Suprapubic skin (tissue), 4 donors: ENCODE data around the gene PLCB1. TPM values are rescaled to one million over a fixed set of nuclear protein-coding genes. Genes with fewer than 3 reads are reported as not detected.
A peak's percentile ranks its signal among the peaks of the same experiment; 100 is the strongest.

ENCODE experiments used
- DNase-seq, 2 donors: peaks; one replicate each; pipeline ENCODE4 v3.0.0-alpha.2; 2019; ENCODE audit warnings: low spot score in 2 of 2
- H3K27ac ChIP-seq: fragments of 200-600 bp; sonication (generic); one replicate; pipeline ENCODE4 v1.5.1; 2019
- H3K27me3 ChIP-seq: fragments of 200-600 bp; sonication (generic); one replicate; pipeline ENCODE4 v1.5.1; 2019
- H3K36me3 ChIP-seq: fragments of 200-600 bp; sonication (generic); one replicate; pipeline ENCODE4 v1.5.1; 2019
- H3K4me1 ChIP-seq: fragments of 200-600 bp; sonication (generic); one replicate; pipeline ENCODE4 v1.5.1; 2019
- H3K4me3 ChIP-seq: fragments of 200-600 bp; sonication (generic); one replicate; pipeline ENCODE4 v1.5.1; 2019; ENCODE audit warnings: mild to moderate bottlenecking
- H3K9me3 ChIP-seq: fragments of 200-600 bp; sonication (generic); one replicate; pipeline ENCODE4 v1.5.1; 2019
- EP300 ChIP-seq: sonication (generic); formaldehyde crosslinking; IDR thresholded peaks from one replicate; pipeline ENCODE4 v1.6.1; 2017; ENCODE audit warnings: antibody characterized with exemption
- POLR2A ChIP-seq, 2 donors: fragments of 450-650 bp; IDR thresholded peaks; one replicate each; pipeline ENCODE4 v1.6.1; 2017; ENCODE audit warnings: antibody characterized with exemption in 2 of 2, mild to moderate bottlenecking in 2 of 2, moderate library complexity in 2 of 2
- POLR2AphosphoS5 ChIP-seq, 3 donors: sonication (generic); formaldehyde crosslinking; IDR thresholded peaks; one replicate each; pipeline ENCODE4 v1.6.1; 2017; ENCODE audit warnings: antibody characterized with exemption in 3 of 3
- WGBS: methylation state at CpG from one replicate; pipeline ENCODE4 v1.1.5; 2018; 5-methylcytosine and 5-hydroxymethylcytosine counted together
- total RNA-seq, 4 donors: library from RNA; depleted of rRNA; stranded (reverse); fragments of >200 nt; gene quantifications; one replicate each; pipeline ENCODE4 v1.1.0, GENCODE V29; 2016
- TF ChIP-seq, protein P1 (sequence below), 2 donors: fragments of 200-600 bp in 1 of 2; fragments of 450-650 bp in 1 of 2; sonication (generic) in 1 of 2; IDR thresholded peaks; one replicate each; pipeline ENCODE4 v1.5.1; 2016 to 2019; ENCODE audit warnings: antibody characterized with exemption in 2 of 2, mild to moderate bottlenecking in 1 of 2, moderate library complexity in 1 of 2

The PLCB1 gene
- total RNA-seq, 4 donors from 2014 or later, result 3.9 to 15.6 (median 6.7) TPM

- H3K4me3 ChIP-seq, result no peak overlapping the region
- peaks cover 13% of the 10 kb centered on the region for H3K4me1 ChIP-seq
- H3K27me3 ChIP-seq, result no peaks in the 10 kb centered on the region
- no peaks in the 10 kb centered on the region for H3K36me3 ChIP-seq
- no peak overlapping the region for H3K27ac ChIP-seq
- no peak for TF ChIP-seq EP300
- TF ChIP-seq POLR2AphosphoS5 (IDR thresholded peaks at IDR 0.05), result no peak
- TF ChIP-seq, protein P1, sequence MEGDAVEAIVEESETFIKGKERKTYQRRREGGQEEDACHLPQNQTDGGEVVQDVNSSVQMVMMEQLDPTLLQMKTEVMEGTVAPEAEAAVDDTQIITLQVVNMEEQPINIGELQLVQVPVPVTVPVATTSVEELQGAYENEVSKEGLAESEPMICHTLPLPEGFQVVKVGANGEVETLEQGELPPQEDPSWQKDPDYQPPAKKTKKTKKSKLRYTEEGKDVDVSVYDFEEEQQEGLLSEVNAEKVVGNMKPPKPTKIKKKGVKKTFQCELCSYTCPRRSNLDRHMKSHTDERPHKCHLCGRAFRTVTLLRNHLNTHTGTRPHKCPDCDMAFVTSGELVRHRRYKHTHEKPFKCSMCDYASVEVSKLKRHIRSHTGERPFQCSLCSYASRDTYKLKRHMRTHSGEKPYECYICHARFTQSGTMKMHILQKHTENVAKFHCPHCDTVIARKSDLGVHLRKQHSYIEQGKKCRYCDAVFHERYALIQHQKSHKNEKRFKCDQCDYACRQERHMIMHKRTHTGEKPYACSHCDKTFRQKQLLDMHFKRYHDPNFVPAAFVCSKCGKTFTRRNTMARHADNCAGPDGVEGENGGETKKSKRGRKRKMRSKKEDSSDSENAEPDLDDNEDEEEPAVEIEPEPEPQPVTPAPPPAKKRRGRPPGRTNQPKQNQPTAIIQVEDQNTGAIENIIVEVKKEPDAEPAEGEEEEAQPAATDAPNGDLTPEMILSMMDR (IDR thresholded peaks at IDR 0.05), result peak; percentile 22 to 26
- H3K9me3 ChIP-seq, result no peaks in the 10 kb centered on the region
- DNase-seq, result no peak
- WGBS, result 38% methylated on average over 7 of the region's 7 CpGs
Measured at GRCh38 chr20:8389381-8390036, 257.4 kb downstream of the PLCB1 start.

GRCh38 chr20:8390037-8390433 is 258.0 kb downstream of the PLCB1 start:
- Histone ChIP-seq H3K4me1 (peaks cover 13% of the 10 kb centered on the region), H3K27me3 (no peaks in the 10 kb centered on the region), H3K36me3 (no peaks in the 10 kb centered on the region), H3K27ac (no peak overlapping the region), H3K9me3 (no peaks in the 10 kb centered on the region), H3K4me3 (no peak overlapping the region)
- DNase-seq, result no peak
- WGBS, result 69% methylated on average over 5 of the region's 5 CpGs
- TF ChIP-seq POLR2A (IDR thresholded peaks at IDR 0.05) (no peak), EP300 (no peak), POLR2AphosphoS5 (IDR thresholded peaks at IDR 0.05) (no peak)
- TF ChIP-seq, protein P1 (IDR thresholded peaks at IDR 0.05), result no peak

DNA sequence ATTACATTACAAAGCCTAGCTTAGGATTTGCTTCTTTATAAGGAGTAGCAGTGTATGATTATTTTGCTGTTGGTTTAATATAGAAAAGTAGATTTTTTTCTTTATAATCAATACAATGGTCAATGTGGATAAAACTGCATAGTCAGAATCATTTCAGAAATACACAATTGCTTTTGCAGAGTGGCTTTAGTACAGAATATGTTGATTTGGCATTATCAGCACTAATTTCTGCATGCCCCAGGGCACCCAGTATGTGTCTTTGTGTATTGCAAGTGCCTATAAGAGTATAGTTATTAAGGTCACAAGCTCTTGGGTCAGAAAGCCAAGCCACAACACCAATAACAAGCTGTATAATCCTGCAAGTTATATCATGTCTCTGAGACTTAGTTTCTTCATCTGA is 258.4 kb downstream of the PLCB1 start:
- H3K27me3 ChIP-seq, result no peaks in the 10 kb centered on the region
- no peak overlapping the region for H3K4me3 ChIP-seq
- no peak for DNase-seq
- H3K4me1 ChIP-seq, result peaks cover 13% of the 10 kb centered on the region
- H3K27ac ChIP-seq, result no peak overlapping the region
- TF ChIP-seq POLR2A (IDR thresholded peaks at IDR 0.05), result no peak
- TF ChIP-seq POLR2AphosphoS5 (IDR thresholded peaks at IDR 0.05), result no peak
- TF ChIP-seq, protein P1 (IDR thresholded peaks at IDR 0.05), result no peak
- no peak for TF ChIP-seq EP300
- H3K36me3 ChIP-seq, result no peaks in the 10 kb centered on the region
- no peaks in the 10 kb centered on the region for H3K9me3 ChIP-seq

DNA sequence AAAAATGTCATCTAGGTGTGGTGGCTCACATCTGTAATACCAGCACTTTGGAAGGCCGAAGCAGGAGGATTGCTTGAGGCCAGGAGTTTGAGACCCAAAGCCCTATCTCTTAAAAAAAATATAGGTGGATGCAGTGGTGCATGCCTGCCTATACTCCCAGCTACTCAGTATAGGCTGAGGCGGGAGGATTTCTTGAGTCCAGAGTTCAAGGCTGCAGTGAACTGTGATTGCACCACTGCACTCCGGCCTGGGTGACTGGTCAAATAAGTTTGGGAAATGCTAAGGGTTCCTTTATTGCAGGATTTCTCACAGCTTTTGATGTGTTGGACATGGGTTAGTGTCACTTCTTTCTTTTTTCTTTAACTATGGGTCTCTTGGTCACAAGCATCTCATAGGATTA is 261.3 kb downstream of the PLCB1 start:
- Histone ChIP-seq H3K4me3 (no peak overlapping the region), H3K36me3 (no peaks in the 10 kb centered on the region), H3K4me1 (peaks cover 8% of the 10 kb centered on the region), H3K27ac (no peak overlapping the region), H3K27me3 (no peaks in the 10 kb centered on the region), H3K9me3 (no peaks in the 10 kb centered on the region)
- 87% methylated on average over 3 of the region's 3 CpGs for WGBS
- TF ChIP-seq POLR2A (IDR thresholded peaks at IDR 0.05), result no peak
- DNase-seq, result no peak

GRCh38 chr20:8394308-8394945 is 262.4 kb downstream of the PLCB1 start:
- Histone ChIP-seq H3K4me1 (no peaks in the 10 kb centered on the region), H3K4me3 (no peak overlapping the region), H3K36me3 (no peaks in the 10 kb centered on the region), H3K9me3 (no peaks in the 10 kb centered on the region), H3K27me3 (no peaks in the 10 kb centered on the region), H3K27ac (no peak overlapping the region)
- WGBS, result 86% methylated on average over 2 of the region's 2 CpGs
- TF ChIP-seq EP300 (no peak), POLR2A (IDR thresholded peaks at IDR 0.05) (no peak), POLR2AphosphoS5 (IDR thresholded peaks at IDR 0.05) (no peak)
- TF ChIP-seq, protein P1 (IDR thresholded peaks at IDR 0.05), result no peak
- DNase-seq, result no peak
